ENCODE data around the gene RPLP2.
A peak's percentile ranks its signal among the peaks of the same experiment; 100 is the strongest.

RPLP2 gene

DNA sequence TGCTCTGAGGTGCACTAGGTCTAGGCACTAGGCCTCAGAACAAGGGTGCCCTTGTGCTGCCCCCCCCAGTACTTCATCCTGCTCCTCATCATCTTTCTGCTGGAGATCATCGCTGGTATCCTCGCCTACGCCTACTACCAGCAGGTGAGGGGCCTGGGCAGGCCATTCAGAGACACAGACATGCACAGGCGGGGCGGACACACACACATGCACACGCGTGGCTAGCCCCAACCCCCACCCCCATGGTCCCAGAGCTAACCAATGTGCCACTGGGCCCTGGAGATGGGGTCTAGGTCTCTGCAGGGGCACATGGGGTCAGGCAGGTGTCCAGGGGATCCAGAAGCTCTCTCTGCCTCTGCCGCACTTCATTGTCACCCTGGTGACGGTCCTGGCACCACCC lies 26.9 kb downstream of the RPLP2 start:
- no peak for DNase-seq

DNA sequence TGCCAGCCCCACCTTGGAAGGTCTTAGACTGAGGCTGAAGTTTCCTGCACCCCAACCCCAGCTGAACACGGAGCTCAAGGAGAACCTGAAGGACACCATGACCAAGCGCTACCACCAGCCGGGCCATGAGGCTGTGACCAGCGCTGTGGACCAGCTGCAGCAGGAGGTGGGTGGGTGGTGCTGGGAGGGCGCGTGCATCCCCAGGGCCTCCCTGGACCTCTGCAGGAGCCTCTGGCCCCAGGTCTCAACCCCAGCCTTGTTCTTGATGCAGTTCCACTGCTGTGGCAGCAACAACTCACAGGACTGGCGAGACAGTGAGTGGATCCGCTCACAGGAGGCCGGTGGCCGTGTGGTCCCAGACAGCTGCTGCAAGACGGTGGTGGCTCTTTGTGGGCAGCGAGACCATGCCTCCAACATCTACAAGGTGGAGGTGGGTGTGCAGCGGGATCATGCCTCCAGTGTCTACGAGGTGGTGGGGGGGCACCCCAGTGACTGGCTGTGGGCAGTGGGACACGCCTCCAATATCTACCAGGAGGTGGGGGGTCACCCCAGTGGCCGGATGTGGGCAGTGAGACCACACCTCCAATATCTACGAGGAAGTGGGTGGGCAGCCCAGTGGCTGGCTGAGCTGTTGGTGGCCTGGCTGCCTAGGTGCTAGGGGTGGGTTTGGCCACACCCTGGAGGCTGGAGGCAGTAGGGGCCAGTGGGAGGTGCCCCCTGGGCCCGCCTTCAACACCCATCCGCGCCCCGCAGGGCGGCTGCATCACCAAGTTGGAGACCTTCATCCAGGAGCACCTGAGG lies 27.6 kb downstream of the RPLP2 start:
- ATAC-seq (no peak), DNase-seq (no peak)

More for the DNA sequence above, 26.9 kb downstream of the RPLP2 start:
- no peak for ATAC-seq

DNA sequence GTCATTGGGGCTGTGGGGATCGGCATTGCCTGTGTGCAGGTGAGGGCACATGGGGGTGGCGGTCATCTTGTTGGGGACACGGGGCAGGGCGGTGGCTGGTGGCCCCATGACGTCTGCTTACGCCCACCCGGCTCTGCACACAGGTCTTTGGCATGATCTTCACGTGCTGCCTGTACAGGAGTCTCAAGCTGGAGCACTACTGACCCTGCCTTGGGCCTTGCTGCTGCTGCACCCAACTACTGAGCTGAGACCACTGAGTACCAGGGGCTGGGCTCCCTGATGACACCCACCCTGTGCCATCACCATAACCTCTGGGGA lies 28.2 kb downstream of the RPLP2 start:
- no peak for ATAC-seq
- DNase-seq, result no peak

DNA sequence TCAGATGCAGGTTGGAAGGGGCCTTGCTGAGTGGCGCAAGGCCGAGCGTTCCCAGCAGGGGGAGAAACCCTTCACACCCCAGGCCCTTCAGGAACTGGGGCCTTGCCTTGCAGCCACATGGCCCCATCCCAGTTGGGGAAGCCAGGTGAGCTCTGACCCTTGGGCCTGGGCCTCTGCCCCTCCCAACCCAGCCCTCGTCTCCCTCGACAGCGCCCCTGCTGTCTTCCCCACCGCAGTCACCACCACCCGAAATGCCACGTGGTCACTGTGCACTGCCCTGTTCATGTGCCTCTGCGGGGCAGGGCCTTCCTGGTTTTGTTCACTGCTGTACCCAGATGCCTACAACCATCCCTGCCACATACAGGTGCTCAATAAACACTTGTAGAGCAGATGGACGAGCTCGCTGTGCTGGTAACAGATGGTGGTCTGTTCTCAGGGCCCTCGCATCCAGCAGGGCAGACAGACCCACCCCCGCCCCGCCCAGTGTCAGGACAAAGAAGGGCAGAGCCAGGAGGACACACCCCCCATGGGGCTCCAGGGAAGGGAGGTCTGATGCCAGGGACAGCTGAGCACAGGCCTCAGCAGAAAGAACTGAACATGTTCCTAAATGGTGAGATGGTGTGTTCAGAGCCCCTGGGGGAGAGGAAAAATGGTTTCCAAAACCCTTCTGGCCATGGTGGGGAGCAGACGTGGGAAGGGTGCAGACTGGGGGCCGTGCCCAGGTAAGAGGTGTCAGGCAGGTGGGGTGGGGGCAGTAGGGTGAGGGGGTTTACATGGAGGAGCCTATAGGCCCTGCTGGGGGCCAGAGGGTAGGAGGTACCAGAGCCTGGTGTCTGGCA lies 28.9 kb downstream of the RPLP2 start:
- no peak for ATAC-seq
- no peak for DNase-seq

DNA sequence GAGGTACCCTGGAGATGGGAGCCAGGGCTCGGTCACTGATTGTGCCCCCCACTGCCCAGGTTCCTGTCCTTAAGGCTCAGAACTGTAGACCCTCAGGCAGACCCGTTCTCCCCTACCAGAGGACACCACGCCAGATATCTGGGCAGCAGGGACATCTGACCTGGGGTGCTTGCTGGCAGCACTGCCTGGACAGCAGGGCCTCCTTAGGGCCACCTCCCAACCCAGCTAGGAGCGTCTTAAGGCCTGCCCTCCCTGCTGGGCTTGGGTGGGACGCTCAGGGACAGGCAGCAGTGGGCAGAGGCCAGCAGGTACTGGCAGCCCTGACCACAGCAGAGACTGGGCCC lies 29.5 kb downstream of the RPLP2 start:
- ATAC-seq (no peak), DNase-seq (no peak)

DNA sequence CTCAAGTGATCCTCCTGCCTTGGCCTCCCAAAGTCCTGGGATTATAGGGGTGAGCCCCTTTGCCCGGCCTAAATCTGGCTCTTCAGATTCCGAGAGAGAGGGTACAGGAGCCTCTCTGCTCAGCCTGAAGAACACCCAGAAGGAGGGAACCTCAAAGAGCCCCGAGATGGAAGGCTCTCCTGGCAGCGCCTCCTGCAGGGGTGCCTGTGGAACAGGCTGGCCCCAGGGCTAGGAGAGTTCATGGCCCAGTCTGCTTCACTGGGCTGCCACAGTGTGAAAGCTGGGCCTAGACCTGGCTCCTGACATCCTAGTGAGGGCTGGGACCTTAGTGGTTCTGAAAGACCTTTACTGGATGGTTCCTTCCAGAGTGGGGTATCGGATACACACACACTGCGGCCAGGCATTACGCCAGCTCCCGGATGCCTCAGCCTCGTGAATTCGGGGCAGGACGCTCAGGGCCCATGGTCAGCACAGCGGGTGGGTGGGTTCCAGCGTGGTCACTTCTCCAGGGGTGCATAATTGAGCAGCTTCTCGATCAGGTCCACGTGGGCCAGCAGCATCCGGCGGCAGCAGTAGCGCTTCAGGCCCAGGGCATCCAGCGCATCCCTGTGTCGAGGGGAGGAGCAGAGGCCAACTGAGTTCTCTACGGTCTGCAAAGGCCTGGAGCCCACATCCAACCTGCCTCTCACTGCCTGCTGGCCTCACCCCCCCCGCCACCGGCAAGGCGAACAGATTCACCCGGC lies 30.3 kb downstream of the RPLP2 start:
- no peak for ATAC-seq
- no peak for DNase-seq

DNA sequence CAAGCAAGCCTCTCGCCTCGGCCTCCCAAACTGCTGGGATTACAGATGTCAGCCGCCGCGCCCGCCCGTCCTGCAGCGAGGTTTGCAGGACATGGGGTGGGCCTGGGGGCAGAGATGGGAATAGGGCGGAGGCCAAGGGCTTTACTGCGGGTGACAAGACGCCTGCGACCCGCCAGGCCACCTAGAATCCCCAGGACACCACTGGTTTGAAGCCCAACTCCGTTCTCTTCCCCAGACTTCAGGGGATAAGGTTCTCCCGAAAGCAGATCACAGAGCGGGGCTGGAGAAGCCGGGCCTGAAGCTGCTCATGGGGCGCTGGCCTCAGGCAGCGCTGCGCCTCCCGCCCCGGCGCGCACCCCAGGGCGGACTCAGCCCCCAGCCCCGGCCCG lies 32.2 kb downstream of the RPLP2 start:
- peak; percentile 13 for ATAC-seq
- DNase-seq, result no peak

DNA sequence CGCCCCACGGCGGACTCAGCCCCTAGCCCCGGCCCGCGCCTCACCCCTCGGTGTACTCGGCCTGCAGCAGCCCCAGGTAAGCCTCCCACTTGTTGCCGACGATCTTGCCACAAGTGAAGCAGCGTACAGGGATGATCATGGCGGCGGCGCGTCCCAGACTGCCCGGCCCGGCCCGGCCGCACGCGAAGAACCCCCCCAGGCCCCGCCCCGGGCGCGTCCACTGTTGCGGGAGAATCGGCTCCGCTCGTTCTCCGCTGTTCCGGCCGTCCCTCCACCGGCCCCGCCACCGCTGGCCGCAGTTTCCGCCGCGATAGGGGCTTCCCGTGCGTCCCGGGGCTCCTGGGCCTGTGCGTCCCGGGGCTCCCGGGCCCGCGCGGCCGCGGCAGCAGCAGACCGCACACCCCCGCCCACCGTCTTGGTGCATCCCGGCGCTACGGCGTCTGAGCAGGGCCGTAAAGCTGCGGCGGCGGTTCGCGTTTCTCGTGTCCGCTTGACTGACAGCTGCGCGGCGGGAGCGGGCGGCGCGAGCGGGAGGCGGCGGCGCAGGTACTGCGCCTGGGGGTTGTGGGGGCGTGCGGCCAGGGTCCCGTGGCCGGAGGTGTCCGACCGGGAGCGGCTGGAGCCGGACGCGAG lies 32.7 kb downstream of the RPLP2 start, which contains the start of the genes POLR2L and TSPAN4:
POLR2L (minus strand) TSS at position 160 of the 633 bp plus-strand sequence; CDS start at position 139, 21 bp downstream.
TSPAN4 (plus strand) TSS at position 483 of the 633 bp plus-strand sequence. CDS start 7,453 bp downstream, outside the sequence.
- DNase-seq (peak; percentile 93), ATAC-seq (peak; percentile 70)

DNA sequence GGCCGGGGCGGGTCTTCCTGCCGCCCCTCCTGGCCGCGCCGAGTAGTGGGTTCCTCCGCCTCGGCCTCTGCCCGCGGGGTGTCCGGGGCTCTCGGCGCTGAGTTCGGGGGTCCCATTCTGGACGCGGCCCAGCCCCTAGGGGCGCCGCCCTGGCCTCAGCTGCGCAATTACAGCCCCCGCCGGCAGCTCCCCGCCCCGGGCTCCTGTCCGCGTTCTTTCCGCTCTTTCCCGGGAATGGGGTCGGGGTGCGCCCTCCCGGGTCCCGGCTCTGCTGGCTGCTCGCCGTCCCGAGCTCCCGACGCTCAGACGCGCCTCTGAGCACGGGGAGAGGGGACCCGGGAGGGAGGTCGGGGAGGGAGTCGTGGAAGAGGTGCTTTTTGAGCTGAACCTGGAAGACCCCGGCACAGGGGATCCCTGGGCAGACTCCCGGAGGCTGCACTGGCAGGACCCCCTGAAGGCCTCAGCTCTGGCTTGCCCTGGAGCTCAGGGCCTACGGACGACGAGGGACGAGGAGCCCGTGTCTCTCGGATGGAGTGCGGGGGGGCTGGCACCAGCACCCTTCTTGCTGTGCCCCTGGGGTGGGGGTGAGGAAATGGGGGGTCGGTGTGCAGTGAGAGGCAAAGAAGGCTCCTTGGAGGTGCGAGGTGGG lies 33.4 kb downstream of the RPLP2 start:
- DNase-seq, result no peak
- no peak for ATAC-seq

DNA sequence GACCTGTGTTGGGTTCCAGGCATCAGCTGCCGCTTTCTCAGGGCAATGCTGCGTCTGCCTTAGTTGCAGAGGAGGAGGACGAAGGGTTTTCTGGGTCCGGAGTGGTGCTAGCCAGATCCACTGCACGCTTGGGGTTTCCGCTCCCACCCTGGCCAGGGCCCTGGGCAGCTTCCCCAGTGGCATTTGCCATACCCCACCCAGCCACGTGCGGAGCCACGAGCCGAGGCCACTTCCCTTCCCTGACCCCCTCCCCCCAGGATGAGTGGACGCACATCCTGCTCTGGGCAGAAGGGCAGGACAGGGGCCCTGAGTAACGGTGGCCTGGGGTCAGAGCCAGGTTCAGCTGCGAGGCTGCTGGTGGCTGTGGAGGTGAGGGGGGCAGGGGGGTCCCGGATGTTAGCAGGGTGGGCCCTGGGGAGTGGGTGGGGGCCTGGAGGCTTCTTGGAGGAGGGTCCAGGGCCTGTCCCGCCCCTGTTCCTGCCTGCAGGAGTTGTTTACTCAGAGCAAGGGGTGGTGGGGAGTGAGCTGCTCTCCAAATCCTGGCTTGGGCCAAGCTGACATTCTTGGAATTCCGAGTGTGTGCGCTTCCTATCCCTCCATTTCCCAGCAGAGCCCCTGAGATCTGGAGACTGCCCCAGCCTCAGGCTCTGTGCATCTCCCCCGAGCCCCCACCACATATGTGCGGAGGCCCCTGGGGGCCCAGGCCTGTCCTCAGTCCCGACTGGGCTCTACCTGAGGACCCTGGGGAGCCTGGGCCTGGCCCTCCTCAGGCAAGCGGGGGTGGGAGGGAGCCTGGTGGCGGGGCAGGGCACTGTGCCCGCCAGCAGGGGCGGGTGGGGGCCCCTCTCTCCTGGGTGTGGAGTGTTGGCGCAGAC lies 34.3 kb downstream of the RPLP2 start:
- ATAC-seq, result no peak
- peak; percentile 46 for DNase-seq

DNA sequence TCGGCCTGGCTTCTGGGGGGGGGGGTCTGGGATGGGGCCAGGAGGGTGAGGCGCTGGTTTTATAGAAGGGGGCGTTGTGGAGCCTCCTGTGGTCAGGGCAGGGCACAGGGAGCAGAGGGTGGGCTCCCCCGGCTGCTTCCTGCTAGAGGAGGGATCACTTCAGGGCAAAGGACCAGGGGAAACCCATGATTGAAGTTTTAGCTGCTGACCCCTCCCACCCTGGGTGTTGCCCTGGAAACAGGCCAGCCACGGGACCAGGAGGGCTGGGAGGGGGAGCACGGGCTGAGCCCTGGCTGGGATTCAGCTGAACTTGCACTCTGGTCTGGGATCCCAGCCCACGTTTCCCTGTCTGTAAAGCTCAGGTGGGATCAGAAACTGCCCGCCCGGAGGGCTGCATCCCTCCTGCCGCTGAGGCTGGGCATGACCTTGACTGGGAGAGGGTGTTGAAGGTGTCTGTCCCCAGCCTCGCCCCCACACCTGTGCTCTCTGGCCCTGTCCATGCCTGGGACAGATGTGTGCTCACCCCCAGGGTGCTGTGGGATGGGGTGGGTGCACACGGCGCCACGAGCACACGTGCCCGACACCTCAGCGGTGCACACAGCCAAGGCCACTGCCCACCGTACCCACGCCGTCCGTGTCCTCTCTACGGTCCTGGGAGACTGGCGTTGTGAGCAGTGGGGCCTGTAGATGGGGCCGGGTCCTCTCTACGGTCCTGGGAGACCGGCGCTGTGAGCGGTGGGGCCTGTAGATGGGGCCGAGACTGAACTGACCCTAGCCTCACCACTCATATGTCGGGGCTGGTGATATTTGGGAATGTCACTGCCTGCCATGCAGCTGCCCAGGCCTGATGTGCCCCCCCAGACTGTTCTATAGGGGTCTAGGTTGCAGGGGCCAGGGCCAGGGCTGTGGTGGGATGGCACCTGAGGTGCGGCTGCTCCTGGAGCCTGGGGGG lies 35.2 kb downstream of the RPLP2 start:
- ATAC-seq, result no peak
- peak; percentile 57 for DNase-seq

DNA sequence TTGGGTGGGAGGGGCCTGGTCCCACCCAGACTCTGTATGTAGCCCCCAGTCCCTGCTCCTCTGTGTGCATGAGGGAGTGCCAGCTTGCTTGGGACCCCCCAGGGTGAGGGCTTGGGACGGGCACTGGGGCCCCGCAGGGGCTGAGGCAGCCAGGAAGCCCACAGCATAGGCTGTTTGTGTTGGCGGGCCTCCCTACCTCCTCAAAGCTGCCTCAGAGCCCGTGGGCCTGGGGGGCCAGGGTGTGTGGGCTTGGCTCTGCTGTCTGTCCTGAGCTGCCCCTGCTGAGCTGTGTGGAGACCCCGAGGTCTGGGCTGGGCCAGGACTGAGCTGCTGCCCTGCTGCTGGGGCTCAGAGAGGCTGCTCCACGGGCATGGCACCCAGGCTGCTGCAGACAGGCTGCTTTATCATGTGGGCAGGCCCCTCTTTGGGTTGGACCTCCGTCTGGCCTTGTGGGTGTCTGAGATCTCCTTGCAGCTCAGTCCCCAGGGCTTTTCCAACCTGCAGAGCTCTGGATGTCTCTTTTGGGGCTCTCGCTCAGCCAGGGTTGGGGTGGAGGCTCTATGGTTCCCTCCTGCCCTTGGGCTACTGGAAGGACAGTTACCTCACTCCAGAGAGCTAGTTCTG lies 36.2 kb downstream of the RPLP2 start:
- DNase-seq (no peak), ATAC-seq (no peak)

DNA sequence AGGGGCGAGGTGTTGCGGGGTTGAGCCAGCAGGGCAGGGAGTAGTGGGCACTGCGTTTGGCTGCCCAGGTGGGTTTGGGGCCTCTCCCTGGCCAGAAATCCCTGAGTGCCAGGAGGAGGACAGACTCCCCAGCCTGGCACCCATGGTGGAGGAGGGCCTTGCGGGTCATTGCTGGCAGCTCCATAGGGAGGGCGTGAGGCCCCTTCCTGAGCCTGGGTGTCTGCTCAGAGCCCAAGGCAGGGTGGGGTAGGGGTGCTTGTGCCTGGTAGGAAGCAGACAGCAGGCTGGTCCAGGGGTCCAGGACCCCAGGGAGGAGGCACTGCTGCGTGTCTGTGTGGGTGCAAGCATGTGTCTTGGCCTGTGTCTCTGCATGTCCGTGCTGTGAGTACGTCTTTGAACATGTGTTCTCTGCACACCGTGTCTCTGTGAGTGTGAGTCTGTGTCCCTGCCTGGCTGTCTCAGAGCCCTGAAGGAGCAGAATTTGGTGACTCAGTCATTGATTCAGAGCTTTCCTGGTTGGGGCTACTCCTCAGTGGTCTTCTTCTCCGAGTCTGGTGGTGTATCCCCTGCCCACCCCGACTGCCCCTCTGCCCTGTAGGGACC lies 36.8 kb downstream of the RPLP2 start:
- no peak for DNase-seq
- ATAC-seq, result no peak

DNA sequence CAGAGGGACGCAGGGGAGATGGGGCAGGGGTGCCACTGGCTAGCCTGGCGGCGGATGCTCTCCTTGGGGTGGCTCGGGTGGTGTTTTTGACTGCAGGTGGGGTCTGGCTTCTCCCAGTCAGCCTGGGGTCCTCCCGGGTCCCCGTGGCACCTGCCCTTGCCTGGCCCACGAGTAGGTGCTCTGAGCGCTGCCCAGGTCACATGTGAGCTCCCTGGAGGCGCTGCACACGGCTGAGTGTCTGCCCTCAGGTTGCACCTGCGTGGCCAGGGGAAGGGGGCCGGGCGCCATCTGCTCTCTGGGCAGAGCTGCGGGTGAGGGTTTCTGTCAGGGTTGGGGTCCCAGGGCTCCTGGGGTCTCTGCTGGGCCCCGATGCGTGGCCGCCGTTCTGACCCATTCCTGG lies 38.1 kb downstream of the RPLP2 start:
- no peak for DNase-seq
- no peak for ATAC-seq

DNA sequence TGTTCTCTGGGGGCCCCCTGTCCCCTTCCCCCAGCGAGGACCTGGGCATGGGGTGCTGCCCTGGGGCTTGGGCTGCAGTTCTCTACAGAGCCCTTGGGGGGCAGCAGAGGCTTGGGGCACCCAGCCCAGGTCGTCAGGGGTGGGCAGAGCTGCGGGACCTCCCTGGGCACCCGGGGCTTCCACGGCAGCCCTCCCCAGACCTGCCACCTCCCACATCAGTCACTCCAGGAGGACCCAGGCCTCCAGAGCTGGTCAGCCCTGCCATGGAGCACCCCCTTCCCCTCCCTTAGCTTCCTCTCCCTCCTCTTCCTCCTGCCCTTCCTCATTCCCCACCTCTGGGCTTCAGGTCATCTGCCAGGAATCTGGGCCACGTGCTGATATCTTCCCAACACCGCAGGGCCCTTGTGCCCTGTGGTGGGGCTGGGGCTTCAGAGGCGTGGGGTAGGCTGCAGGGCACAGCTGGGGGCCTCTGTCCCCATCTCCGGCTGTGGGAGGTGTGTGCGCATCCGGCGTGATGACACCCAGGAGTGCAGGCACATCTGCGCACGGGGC lies 38.7 kb downstream of the RPLP2 start:
- DNase-seq, result peak; percentile 81
- ATAC-seq, result peak; percentile 56

DNA sequence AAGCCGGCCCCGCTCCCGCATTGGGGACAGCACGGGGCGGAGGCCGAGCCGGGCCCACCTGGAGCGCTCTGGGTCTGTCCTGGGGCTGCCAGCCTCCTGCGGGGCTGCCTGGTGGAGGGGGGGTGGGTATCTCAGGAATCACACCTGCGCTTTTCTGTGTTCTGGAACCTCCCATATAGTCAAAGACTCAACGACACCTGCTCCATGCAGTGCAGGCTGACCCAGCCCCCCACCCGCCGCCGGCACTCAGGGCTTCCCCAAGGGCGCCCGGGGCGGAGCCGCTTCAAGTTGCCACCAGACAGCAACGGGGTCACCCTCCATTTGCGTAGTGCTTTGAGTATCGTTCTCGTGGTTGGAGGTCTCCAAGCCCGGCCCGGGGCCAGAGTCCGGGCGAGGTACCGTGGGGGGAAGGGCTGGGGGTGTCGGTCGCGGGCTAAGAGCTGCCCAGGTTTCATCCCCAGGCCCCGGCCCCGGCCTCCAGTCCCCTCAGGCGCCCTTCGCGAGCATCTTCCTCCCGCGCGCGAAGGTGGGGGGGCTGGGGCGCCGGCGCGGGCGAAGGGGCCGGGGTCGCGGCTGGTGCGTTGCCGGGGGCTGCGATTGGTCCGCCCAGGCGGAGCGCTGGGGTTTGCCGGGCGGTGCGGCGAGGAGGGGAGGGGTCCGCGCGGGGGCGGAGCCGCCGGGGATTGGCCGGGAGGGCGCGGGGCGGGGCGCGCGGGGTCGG lies 39.5 kb downstream of the RPLP2 start:
- DNase-seq (peak; percentile 43), ATAC-seq (no peak)

DNA sequence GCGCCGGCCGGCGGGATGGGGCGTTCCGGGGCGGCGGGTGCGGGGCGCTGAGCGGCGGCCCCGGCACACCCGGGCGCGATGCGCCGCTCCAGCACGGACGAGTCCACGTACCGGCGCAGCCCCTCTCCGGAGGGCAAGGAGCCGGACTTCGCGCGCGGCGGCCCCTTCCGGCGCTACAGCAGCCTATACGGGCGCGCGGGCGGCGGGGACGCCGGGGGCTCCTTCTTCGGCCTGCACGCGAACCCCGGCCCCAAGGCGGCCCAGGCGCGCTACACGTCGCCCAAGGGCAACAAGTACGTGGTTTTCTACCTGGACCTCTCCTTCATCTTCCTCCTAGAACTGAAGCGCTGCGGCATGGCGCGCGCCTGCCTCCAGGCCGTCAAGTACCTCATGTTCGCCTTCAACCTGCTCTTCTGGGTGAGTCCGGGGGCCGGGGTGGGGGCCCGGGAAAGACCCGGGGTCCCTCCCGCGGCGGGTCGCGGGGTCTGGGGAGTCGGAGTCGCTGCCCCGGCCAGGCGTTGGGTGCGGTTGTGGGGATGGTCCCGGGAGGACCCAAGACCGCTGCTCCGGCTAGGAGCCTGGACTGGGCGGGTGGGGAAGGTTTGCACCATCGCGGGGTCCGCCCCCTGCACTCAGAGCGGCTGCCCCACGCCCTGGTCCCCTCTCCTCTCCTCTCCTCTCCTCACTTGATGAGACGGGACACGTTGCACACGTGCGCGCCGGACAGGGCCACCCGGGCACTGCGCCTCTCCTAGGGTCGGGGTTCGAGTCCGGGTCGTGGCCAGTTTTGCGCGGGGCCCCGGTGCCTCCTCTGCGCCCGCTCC lies 40.4 kb downstream of the RPLP2 start:
- DNase-seq (no peak), ATAC-seq (no peak)

Measured in stimulated activated naive CD8-positive, alpha-beta T cell treated with anti-CD3 and anti-CD28 coated beads, Interleukin-15, Interleukin-2, amounts not matched to agents 100 U/mL and 50 U/mL, for 24 hours (primary cell).